Urinary bladder (tissue), 4 donors: ENCODE data around the gene KCNIP3. TPM values are rescaled to one million over a fixed set of nuclear protein-coding genes. Genes with fewer than 3 reads are reported as not detected.

Experiments
- DNase-seq: peaks from one replicate; pipeline ENCODE4 v3.0.0-alpha.2; 2015; ENCODE audit errors: extremely low spot score
- H3K27ac ChIP-seq: one replicate; pipeline ENCODE4 v1.5.1; 2013; ENCODE audit warnings: low read depth, mild to moderate bottlenecking, moderate library complexity
- H3K36me3 ChIP-seq: one replicate; pipeline ENCODE4 v1.6.1; 2013; ENCODE audit warnings: mild to moderate bottlenecking, moderate library complexity; ENCODE audit not compliant: insufficient read depth
- H3K4me1 ChIP-seq: one replicate; pipeline ENCODE4 v1.6.1; 2013; ENCODE audit warnings: mild to moderate bottlenecking, moderate library complexity; ENCODE audit not compliant: insufficient read depth
- H3K4me3 ChIP-seq: one replicate; pipeline ENCODE4 v1.5.1; 2013; ENCODE audit warnings: low read depth, low read length
- WGBS: extraction: QIAGEN DNeasy Blood & Tissue Kit; methylation state at CpG from one replicate; pipeline ENCODE4 v1.1.7; 2013; 5-methylcytosine and 5-hydroxymethylcytosine counted together
- polyA plus RNA-seq: library from polyadenylated mRNA; stranded (reverse); fragments of 200-250 nt; gene quantifications from one replicate; pipeline ENCODE4 v1.2.3, GENCODE V29; 2013
- total RNA-seq: library from RNA; depleted of rRNA; stranded (reverse); fragments of >200 nt; gene quantifications from one replicate; pipeline ENCODE4 v1.2.3, GENCODE V29; 2014
- donor health status: healthy with polysubstance abuse.
- donor health status: healthy.

The KCNIP3 gene
- total and polyA plus RNA-seq, 2 donors: 6.1 to 16.8 TPM

DNA sequence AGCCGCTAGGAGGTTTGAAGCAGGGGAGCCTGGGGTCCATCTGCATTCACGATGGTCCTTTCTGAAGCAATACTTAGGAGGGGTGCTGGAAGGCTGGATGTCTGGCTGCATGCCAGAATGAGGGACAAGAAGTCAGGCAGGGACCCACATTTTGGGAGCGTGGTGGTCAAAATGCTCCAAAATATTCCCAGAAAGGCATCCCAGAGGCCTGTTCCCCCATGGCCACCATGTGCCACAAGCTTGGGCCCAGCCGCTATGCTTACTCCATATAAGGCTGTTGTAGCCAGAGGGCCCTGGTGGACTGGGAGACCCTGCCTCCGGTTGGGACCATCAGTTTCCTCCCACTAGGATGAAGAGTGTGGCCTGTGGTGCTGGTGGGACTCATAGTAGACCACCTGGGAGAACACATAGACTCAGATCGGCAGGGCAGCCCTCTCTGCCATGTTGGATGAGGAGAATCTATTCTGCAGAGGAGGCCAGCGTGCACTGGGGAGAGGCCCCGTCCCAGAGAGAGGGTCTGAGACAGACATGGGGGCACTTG lies 26.5 kb upstream of the KCNIP3 start:
- DNase-seq: no peak
- Histone ChIP-seq H3K4me3 (no peak overlapping the region), H3K36me3 (no peaks in the 10 kb centered on the region), H3K27ac (no peak overlapping the region), H3K4me1 (no peaks in the 10 kb centered on the region)
- WGBS: 92% methylated on average over 8 of the region's 8 CpGs

DNA sequence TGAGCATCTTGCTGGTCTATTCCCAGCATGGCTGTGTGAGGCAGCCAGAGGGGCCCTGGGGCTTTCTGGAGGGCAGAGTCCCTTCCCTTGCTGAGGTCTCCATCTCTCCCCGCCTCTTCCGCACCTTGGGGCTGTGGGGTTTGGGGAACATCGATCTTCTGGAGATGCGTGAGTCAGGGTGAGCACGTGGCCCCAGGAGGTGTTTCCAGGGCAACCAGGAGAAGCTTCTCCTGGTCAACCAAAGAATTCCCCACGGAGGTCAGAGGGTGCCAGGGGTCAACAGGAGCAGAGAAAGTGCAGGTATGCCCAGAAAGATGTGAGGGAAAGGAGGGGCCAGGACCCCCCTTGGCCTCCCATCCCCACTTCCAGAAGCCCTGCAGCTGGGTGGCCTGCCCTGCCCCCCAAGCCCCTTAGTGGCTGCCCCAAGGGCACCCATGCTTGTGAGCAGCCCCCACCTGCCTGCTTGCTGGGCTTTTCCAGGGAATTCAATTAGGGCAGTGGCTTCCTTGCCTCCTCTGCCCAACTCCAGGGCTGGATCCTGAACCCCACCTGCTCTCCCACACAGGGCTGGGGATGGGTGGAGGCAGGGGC lies 25.7 kb upstream of the KCNIP3 start:
- H3K36me3 ChIP-seq: no peaks in the 10 kb centered on the region
- no peak overlapping the region for H3K4me3 ChIP-seq
- no peaks in the 10 kb centered on the region for H3K4me1 ChIP-seq
- 78% methylated on average over 6 of the region's 6 CpGs for WGBS
- no peak for DNase-seq
- no peak overlapping the region for H3K27ac ChIP-seq

DNA sequence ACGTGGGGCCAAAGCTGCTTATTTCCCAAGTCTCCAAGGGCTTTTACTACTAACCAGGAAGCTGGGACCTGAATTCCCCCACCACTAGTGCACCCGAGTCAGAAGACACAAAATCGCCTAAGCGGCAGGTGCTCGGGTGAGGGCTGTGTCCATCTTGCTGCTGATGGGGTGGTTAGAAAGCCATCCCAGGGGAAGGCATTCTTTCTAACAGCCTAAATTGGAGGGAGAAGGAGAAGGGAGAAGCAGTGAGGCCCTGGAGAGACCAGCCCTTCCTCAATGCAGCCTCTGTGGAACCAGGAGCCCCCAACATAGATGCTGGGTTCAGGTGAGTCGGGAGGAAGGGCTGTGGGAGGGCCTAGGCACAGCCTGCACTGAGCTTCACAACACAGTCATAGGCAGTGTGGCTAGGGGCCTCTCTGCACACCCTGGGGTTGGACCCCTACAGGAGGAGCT lies 24.8 kb upstream of the KCNIP3 start:
- 86% methylated on average over 6 of the region's 6 CpGs for WGBS
- DNase-seq: no peak
- no peak overlapping the region for H3K4me3 ChIP-seq
- no peaks in the 10 kb centered on the region for H3K36me3 ChIP-seq
- H3K27ac ChIP-seq: no peak overlapping the region
- H3K4me1 ChIP-seq: no peaks in the 10 kb centered on the region

DNA sequence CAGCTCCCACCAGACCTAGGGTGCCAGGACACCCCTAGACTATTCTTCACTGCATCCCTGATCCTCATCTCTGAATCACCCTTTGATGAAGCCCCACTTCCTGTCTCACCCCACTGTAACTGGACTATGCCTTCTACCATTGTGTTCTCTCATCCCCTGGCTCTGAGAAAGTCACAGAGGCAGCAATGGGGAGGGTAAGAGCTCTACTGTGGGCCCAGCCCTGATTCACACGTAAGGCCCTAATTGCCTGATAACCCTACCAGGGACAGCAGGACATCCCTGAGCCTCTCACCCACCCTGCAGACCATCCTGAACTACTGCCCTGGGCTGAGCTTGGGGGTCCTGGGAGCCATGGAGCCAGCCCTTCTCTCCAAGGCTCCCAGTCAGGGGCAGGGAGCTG lies 24.4 kb upstream of the KCNIP3 start:
- H3K4me1 ChIP-seq: no peaks in the 10 kb centered on the region
- WGBS: 59% methylated on average over 1 of the region's 1 CpG
- no peaks in the 10 kb centered on the region for H3K36me3 ChIP-seq
- DNase-seq: no peak
- H3K27ac ChIP-seq: no peak overlapping the region
- no peak overlapping the region for H3K4me3 ChIP-seq

DNA sequence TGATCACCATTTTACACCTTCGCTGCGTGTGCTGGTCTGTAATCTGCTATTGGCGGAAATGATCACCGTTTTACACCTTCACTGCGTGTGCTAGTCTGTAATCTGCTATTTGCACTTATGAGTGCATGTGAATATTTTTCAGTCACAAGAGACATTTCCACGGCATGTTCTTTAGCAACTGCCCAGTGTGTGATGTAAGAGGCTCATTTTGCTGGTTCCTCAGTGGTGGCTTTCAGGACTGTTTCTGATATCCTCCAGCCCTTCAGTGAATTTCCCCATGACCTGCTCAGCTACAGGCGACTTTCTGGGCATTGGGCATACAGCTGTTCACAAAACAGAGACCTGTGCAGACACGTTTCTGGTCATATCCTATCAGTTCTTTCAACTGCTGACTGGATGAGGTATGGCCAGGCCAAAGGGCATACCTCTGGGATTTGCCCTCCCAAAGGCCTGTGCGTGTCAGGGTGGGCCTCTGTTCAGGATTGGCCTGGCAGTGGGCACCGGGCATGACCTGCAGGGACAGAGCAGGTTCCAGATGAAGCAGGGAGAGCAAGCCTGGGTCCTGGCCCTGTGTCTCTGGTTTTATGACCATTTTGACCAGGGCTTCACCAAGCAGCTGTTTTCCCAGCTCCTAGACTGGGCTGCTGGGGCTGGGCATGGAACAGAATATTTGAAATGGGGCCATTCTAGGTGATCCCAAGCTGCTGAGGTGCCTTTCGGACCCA lies 23.4 kb upstream of the KCNIP3 start:
- no peaks in the 10 kb centered on the region for H3K4me1 ChIP-seq
- DNase-seq: no peak
- no peaks in the 10 kb centered on the region for H3K36me3 ChIP-seq
- H3K4me3 ChIP-seq: no peak overlapping the region
- H3K27ac ChIP-seq: peak overlapping the region; percentile 65
- 83% methylated on average over 11 of the region's 11 CpGs for WGBS

DNA sequence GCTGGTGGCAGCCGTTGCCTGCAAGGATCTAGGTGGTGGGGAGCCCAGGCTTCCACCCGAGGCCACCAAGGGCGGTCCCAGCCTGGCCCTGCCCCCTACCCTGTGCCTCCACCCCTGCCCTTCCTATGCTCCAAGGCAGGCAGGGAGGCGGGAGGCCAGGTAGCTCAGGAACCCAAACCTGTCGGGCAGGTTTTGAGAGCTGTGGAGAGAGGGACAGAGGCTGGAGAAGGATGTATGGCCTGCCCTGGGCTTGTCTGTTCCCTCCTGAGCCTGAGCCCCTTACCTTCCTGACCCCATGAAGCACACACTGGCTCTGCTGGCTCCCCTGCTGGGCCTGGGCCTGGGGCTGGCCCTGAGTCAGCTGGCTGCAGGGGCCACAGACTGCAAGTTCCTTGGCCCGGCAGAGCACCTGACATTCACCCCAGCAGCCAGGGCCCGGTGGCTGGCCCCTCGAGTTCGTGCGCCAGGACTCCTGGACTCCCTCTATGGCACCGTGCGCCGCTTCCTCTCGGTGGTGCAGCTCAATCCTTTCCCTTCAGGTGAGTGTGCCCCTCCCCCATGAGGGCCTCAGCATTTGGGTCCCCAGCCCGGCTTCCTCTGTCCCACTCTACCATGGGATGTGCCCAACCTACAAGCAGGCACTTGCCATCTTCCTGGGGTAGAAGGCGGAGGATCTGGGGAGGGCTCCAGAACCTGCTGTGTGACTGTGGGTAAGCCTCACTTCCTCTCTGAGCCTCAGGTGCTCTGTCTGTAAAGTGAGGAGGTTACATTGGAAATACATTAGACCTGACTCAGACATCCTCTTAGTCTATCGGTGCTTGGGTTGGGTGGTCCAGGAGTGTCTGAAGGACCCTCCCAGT lies 22.6 kb upstream of the KCNIP3 start, which contains the start of gene PROM2:
Gene PROM2 (plus strand): TSS at position 159 of the 860 bp plus-strand sequence. CDS start 137 bp downstream, at position 296.
- H3K4me3 ChIP-seq: peak within 1 kb of the TSS; percentile 14
- no peaks in the 10 kb centered on the region for H3K36me3 ChIP-seq
- no peaks in the 10 kb centered on the region for H3K4me1 ChIP-seq
- H3K27ac ChIP-seq: peak within 1 kb of the TSS; percentile 68
- WGBS: 66% methylated on average over 17 of the region's 17 CpGs
- DNase-seq: peak; percentile 32

DNA sequence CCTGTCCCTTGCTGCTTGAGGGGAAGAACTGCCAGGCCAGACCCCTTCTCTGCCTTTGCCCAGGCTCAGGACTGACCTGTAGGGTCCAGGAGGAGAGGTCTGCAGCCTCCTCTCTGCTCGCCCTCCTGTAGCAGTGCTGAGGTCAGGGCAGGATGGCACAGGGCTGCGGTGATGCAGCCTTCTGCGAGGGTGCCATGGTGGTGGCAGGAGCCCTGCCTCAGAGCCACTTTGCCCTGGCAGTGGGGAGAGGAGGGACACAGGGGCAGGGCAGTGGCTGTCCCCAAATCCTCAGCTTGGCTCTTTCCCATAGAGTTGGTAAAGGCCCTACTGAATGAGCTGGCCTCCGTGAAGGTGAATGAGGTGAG lies 22.0 kb upstream of the KCNIP3 start:
- Histone ChIP-seq H3K4me1 (no peaks in the 10 kb centered on the region), H3K4me3 (peak overlapping the region; percentile 14), H3K36me3 (no peaks in the 10 kb centered on the region), H3K27ac (peak overlapping the region; percentile 68)
- no peak for DNase-seq
- WGBS: 88% methylated on average over 4 of the region's 4 CpGs

DNA sequence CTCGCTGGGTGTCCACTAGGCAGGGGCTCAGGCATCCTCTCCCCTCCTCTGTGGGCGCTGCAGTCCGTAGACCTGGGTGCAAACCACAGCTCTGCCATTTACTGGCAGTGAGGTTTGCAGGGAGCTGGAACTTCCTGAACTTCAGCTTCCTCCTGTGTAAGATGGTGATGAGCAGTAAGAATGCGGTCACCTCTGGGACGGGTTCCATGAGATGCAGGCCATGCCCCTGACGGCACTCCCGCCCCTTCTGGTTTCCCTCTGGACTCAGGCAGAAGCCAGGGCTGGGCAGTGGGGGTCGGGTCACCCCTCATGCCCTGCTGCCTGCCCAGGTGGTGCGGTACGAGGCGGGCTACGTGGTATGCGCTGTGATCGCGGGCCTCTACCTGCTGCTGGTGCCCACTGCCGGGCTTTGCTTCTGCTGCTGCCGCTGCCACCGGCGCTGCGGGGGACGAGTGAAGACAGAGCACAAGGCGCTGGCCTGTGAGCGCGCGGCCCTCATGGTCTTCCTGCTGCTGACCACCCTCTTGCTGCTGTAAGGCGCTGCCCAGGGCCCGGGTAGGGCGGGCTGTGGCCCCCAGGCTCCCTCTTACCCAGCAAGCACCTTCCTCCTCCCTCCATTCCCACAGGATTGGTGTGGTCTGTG lies 21.4 kb upstream of the KCNIP3 start:
- Histone ChIP-seq H3K4me1 (no peaks in the 10 kb centered on the region), H3K4me3 (peak overlapping the region; percentile 14), H3K36me3 (no peaks in the 10 kb centered on the region), H3K27ac (peak overlapping the region; percentile 68)
- WGBS: 85% methylated on average over 28 of the region's 28 CpGs
- no peak for DNase-seq

DNA sequence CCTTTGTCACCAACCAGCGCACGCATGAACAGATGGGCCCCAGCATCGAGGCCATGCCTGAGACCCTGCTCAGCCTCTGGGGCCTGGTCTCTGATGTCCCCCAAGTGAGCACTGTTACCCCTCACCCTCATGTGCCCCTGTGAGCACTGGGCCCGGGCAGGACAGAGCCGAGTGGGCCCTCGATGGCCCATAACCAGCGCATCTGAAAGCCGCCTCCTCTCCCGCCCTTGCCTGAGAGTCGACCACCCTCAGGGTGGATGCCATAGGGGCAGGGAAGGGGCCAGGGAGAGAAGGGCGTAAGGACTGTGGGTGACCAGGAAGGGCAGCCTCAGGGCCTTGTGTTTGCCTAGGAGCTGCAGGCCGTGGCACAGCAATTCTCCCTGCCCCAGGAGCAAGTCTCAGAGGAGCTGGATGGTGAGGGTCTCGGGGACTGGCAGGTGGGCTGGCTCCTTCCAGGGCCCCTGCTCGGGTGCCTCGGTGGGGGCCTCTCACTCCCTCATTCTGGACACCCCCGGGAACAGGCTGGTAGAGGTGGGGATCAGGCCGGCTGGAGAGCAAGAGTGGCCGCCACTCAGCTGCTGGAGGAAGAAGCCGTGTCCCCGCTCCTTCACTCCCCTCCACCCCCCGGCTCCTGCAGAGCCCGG lies 20.8 kb upstream of the KCNIP3 start:
- 87% methylated on average over 22 of the region's 22 CpGs for WGBS
- no peak overlapping the region for H3K27ac ChIP-seq
- no peaks in the 10 kb centered on the region for H3K36me3 ChIP-seq
- DNase-seq: no peak
- H3K4me1 ChIP-seq: no peaks in the 10 kb centered on the region
- H3K4me3 ChIP-seq: no peak overlapping the region

DNA sequence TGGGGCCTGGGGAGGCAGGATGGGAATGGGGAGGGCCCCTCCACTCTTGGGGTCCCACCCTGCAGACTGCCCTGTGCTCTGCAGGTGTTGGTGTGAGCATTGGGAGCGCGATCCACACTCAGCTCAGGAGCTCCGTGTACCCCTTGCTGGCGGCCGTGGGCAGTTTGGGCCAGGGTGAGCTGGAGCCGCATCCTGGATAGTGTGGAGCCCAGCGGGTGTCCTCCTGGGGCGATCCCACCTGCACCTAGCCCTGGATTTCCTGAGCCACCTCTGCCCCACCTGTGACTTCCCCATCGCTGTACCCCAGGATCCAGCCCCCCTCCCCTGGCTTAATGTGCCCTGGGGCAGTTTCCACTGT lies 20.3 kb upstream of the KCNIP3 start:
- Histone ChIP-seq H3K4me1 (no peaks in the 10 kb centered on the region), H3K36me3 (no peaks in the 10 kb centered on the region), H3K27ac (no peak overlapping the region), H3K4me3 (no peak overlapping the region)
- DNase-seq: no peak
- WGBS: 91% methylated on average over 9 of the region's 9 CpGs

DNA sequence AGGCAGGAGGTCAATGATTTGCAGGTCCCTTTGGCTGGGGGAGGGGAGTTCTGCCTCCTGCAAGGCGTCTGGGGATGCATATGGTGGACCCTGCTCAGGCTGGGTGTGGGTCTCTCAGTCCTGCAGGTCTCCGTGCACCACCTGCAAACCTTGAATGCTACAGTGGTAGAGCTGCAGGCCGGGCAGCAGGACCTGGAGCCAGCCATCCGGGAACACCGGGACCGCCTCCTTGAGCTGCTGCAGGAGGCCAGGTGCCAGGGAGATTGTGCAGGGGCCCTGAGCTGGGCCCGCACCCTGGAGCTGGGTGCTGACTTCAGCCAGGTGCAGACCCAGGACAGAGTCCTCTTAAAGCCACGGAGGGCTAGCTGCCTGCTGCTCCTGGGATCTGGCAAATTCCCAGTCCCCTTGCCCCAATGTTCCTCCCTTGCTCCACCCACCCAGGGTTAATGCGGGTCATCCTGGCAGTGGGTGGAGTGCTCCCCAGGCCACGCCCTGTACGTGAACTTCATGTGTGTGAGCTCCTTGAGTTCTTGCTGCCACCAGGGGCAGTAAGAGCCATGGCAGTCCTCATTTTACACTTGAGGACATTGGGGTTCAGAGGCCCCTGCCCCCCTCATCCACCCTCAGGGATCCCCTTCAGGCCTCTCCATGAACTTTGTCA lies 19.8 kb upstream of the KCNIP3 start:
- no peaks in the 10 kb centered on the region for H3K4me1 ChIP-seq
- no peak overlapping the region for H3K4me3 ChIP-seq
- 62% methylated on average over 11 of the region's 11 CpGs for WGBS
- DNase-seq: no peak
- H3K36me3 ChIP-seq: no peaks in the 10 kb centered on the region
- H3K27ac ChIP-seq: no peak overlapping the region

DNA sequence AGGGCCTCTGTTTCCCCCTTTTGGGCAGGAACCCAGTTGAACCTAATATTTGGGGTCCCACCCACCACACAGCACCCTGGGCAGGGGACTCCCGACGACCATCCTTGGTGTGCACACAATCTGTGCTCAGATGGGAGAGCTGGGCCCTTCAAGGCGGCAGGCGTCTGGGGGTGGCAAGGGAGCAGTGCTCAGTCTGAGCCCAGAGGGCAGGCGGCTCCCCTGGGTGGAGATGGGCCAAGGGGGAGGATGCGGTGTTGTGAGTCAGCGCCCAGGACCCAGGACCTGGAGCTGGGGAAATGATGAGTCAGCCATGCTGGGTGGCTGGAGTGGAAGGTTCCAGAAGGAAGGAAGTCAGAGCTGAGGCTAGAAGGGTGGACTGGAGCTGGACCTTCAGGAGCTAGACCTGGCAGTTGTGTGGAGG lies 19.1 kb upstream of the KCNIP3 start:
- H3K36me3 ChIP-seq: no peaks in the 10 kb centered on the region
- no peak overlapping the region for H3K4me3 ChIP-seq
- H3K27ac ChIP-seq: no peak overlapping the region
- WGBS: 91% methylated on average over 7 of the region's 7 CpGs
- no peaks in the 10 kb centered on the region for H3K4me1 ChIP-seq
- DNase-seq: no peak
